Activated CD8-positive, alpha-beta memory T cell treated with anti-CD3 and anti-CD28 coated beads, Interleukin-2, amount 50 U/mL, for 4 hours (primary cell): ENCODE results near the gene PSMD8.
"Not testable (repeated sequence)": the region's sequence is repeated elsewhere in the genome, so short reads cannot be mapped to it uniquely, and the experiment has no call there.

Experiments
- DNase-seq: peaks from one replicate; pipeline ENCODE4 v3.0.0-alpha.2; 2020

PSMD8 gene

GRCh38 chr19:38388349-38389100 lies 14.2 kb downstream of the PSMD8 start, which contains the start of gene SPRED3:
TSS of gene SPRED3 (plus strand) at chr19:38388697. CDS start at chr19:38390303, 1,606 bp downstream.
- DNase-seq = no peak

- no peak for DNase-seq
Observed at GRCh38 chr19:38389101-38389925, 14.9 kb downstream of the PSMD8 start.

DNA sequence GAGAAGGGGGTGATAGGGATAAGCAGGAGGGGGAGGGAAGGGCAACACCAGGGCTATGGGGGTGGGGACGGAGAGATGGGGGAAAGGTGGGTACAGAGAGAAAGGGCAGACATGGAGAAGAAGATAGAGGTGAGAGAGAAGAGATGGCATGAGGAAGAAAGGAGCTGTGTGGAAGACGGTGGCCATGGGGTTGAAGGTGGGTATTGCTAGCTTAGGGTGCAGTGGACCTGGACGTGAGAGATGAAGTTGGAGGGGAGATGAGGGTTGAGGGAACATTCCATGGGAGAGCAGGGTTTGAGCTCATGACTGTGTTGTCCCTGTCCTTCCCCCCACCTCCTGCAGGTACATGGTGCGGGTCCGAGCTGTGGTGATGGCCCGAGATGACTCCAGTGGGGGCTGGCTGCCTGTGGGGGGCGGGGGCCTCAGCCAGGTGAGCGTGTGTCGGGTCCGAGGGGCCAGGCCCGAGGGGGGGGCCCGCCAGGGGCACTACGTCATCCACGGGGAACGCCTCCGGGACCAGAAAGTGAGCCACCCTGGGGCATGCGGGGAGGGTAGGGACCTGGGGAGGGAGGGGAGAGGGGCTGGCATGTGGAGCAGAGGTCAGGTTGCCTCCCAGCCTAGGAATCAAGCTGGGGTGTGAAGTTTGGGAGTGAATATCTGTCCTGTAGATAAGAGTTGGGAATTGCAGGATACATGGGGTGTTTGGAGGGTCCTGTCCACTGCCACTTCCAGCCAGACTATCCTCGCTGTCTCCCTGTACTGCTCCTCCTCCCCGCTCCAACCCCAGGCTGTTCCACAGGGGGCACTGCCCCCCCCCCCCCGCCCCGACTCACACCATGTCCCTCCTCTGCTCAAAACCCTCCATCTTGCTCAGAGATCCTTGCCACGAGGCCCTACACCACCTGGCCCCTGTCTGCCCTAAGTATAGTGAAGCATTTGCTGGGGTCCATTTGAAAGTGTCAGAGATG lies 15.9 kb downstream of the PSMD8 start:
- no peak for DNase-seq

- no peak for DNase-seq
Observed at GRCh38 chr19:38391911-38392464, 17.6 kb downstream of the PSMD8 start.

GRCh38 chr19:38392707-38393308 lies 18.4 kb downstream of the PSMD8 start:
- DNase-seq = no peak

GRCh38 chr19:38394488-38394887 lies 20.1 kb downstream of the PSMD8 start:
- peak; percentile 67 for DNase-seq

DNA sequence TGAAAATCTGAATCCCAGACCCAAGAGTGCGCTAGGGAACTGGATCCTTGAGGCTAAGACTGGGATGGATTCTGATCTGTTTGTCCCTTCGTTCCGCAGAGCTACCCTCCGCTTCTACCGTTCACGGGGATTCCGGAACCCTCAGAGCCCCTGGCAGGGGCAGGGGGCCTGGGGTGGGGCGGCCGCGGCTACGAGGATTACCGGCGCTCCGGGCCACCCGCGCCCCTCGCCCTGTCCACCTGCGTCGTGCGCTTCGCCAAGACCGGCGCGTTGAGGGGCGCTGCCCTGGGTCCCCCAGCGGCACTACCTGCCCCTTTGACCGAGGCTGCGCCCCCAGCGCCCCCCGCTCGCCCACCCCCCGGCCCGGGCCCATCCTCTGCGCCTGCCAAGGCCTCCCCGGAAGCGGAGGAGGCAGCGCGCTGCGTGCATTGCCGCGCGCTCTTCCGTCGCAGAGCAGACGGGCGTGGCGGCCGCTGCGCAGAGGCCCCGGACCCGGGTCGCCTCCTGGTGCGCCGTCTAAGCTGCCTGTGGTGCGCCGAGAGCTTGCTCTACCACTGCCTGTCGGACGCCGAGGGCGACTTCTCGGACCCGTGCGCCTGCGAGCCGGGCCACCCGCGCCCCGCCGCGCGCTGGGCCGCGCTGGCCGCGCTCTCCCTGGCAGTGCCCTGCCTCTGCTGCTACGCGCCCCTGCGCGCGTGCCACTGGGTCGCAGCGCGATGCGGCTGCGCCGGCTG lies 21.2 kb downstream of the PSMD8 start:
- DNase-seq = peak; percentile 49

GRCh38 chr19:38399081-38399480 lies 24.7 kb downstream of the PSMD8 start:
- no peak for DNase-seq

DNA sequence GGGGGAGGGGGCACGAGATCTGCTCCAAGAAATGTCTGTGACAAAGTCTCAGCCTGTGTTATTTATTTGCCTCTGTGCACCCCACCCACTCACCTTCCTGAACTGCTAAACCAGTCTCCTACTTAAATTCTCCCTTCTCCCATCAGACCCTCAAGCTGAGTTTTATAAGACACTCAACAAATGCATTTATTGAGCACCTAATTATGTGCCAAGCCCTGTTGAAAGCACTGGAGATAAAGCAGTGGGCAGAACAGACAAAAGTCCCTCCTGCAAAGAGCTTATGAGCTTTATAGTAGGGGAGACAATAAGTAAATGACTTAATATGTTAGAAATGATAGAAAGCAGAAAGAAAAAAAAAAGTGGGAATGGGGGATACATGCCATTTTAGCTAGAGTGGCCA lies 25.2 kb downstream of the PSMD8 start:
- no peak for DNase-seq

DNA sequence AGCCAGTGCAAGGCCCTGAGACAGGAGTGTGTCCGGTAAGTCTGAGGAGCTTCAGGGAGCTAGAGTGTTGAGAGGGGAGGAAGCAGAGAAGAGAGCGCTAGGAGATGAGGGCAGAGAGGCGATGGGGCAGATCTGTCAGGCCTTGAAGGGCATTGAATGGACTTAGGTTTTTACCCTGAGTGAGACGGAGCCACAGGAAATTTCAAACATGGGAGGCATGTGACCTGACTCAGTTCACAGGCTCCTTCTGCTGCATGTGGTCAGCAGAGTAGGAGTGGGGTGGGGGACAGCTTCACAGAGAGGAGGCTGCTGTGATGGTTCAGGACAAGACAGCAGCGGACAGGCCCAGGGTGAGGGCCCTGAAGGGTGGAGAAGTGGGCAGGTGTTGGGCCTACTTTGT lies 26.0 kb downstream of the PSMD8 start:
- no peak for DNase-seq

- no peak for DNase-seq
Observed at GRCh38 chr19:38401148-38401547, 26.8 kb downstream of the PSMD8 start.

DNA sequence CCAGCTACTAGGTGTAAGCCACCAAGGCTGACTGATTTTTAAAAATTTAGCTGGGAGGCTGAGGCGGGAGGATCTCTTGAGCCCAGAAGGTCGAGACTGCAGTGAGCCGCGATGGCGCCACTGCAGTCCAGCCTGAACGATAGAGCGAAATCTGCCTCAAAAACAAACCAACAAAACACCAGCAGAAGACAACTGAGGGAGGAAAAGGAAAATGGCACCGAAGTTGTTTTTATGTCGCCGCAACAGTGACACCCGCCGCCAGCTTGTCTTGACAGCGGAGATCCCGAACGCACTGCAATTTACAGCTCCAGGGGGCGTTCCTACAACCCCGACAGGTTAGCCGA lies 28.2 kb downstream of the PSMD8 start:
- no peak for DNase-seq

GRCh38 chr19:38402967-38403674 lies 28.8 kb downstream of the PSMD8 start, which contains the start of gene FAM98C:
TSS of gene FAM98C (plus strand) at chr19:38403093. CDS start at chr19:38403154, 61 bp downstream.
- peak; percentile 97 for DNase-seq

DNA sequence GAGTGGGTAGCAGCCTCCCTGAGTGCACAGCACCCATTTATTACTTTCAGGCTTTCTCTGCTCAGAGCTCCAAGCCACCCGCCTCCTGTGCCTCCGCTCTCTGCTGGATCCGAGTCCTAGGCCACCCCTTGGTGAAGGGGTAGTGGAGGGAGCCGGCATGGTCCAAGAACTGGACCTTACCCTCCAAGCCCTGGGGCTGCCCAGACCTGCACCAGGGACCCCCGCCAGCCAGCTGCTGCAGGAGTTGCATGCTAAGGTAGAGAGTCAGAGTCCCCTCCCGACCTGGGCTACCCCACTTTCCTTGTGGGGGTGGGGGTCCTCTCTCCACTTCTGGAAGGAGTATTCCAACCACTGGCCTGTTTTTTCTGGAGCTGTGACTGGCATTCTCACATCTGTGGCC lies 30.5 kb downstream of the PSMD8 start:
- DNase-seq = no peak

DNA sequence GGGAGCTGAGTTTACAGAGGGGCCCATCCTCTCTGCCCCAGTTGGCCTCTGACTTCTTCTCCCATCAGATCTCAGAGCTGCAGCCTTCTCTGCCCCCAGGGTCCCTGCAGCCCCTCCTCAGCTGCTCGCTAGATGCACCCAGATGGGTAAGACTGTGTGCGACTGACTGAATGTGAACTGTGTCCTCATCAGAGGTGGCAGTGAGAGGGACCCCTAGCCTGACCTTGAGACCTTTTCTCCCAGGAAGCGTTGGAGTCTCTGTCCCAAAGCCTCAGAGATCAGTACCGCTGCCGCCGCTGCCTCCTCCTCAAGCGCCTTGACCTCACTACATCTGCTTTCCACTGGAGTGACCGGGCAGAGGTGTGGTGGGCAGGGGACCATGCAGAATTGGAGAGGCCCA lies 30.9 kb downstream of the PSMD8 start:
- no peak for DNase-seq

DNA sequence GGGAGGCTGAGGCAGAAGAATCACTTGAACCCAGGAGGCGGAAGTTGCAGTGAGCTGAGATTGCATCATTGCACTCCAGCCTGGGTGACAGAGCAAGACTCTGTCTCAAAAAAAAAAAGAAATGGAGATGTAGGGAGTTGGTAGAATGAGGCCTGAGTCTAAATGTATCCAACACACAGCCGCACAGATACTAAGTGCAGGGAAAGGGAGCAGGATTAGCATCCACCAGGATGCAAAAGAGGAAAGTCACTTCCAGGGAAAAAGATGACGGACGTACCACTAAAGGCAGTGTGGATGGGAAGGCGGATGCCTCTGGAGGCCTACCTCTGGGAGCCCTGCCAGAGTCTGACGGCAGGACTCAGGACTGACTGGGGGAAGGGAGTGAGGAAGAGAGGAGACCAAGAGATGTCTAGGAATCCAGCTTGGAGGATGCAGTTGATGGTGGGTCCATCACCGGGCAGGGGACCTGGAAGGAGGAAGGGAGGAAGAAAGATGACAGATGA lies 35.3 kb downstream of the PSMD8 start:
- no peak for DNase-seq

GRCh38 chr19:38410407-38410806 lies 36.0 kb downstream of the PSMD8 start:
- not testable (repeated sequence) for DNase-seq

- DNase-seq = no peak
Observed at GRCh38 chr19:38411041-38411712, 36.8 kb downstream of the PSMD8 start.

GRCh38 chr19:38411898-38412297 lies 37.5 kb downstream of the PSMD8 start:
- not testable (repeated sequence) for DNase-seq

- DNase-seq = no peak
Observed at GRCh38 chr19:38412491-38412890, 38.1 kb downstream of the PSMD8 start.
